HepG2 (cell line): Measurements from ENCODE around the gene RHOV. TPM values are rescaled to one million over a fixed set of nuclear protein-coding genes. Genes with fewer than 3 reads are reported as not detected.

Source experiments
- ATAC-seq: fragments of 200-7000 bp; cut with Tn5 transposase; 3 replicates; pipeline ENCODE4 v1.9.1; 2020; ENCODE audit warnings: mild to moderate bottlenecking, moderate library complexity
- BruUV-seq: library from RNA; stranded (reverse); fragments of 400-500 nt; replicated peaks from 2 replicates; lab custom pipeline; 2021; lab: Mats Ljungman, UMichigan
- CTCF ChIA-PET: fragments of 300-600 bp; formaldehyde crosslinking; extraction: SDS; loops from one replicate; lab custom pipeline; 2021; ENCODE audit warnings: low total read pairs, inconsistent platforms, low intra/inter-chr PET ratio; lab: Yijun Ruan, JAX
- POLR2A ChIA-PET: fragments of 350-600 bp; sonication (Branson Sonifier 250); formaldehyde crosslinking; loops from one replicate; lab custom pipeline; 2020; ENCODE audit warnings: antibody characterized with exemption, inconsistent platforms; lab: Yijun Ruan, JAX
- DNase-seq: peaks from one replicate; pipeline ENCODE4 v3.0.0-alpha.2; 2015; ENCODE audit warnings: low spot score
- FAIRE-seq: peaks from 3 replicates; lab custom pipeline; 2011; peaks lifted over from hg19 to GRCh38; lab: Jason Lieb, UNC
- H2AFZ ChIP-seq: one replicate; pipeline ENCODE4 v1.6.1; 2011; ENCODE audit warnings: low read length, inconsistent platforms
- H3K27ac ChIP-seq: fragments of 300-600 bp; 3 replicates; pipeline ENCODE4 v1.8.0; 2011; ENCODE audit warnings: mixed run types, mild to moderate bottlenecking, mixed read lengths, low read length, inconsistent platforms; ENCODE audit not compliant: insufficient read depth; ENCODE audit errors: extremely low read length
- H3K27me3 ChIP-seq, 2 experiments: fragments of 200-600 bp in 1 of 2; 2 replicates in 1 of 2; 3 replicates in 1 of 2; pipeline versions ENCODE4 v1.6.0 to v1.8.0; 2011; ENCODE audit warnings: low read length in 2 of 2, mild to moderate bottlenecking in 2 of 2, moderate library complexity in 2 of 2, inconsistent platforms in 1 of 2; ENCODE audit not compliant: insufficient read depth in 2 of 2, control insufficient read depth in 1 of 2
- H3K36me3 ChIP-seq, 2 experiments: fragments of 200-600 bp in 1 of 2; replicated peaks in 1 of 2; 2 replicates in 1 of 2; 3 replicates in 1 of 2; pipeline versions ENCODE4 v1.5.1 to v1.8.0; 2011; ENCODE audit warnings: low read length in 2 of 2, inconsistent platforms in 1 of 2; ENCODE audit not compliant: insufficient read depth in 2 of 2, control insufficient read depth in 1 of 2
- H3K4me1 ChIP-seq: 2 replicates; pipeline ENCODE4 v1.5.1; 2012; ENCODE audit warnings: low read length, inconsistent platforms; ENCODE audit not compliant: insufficient read depth
- H3K4me2 ChIP-seq: 2 replicates; pipeline ENCODE4 v1.6.0; 2011; ENCODE audit warnings: low read depth, low read length, inconsistent platforms
- H3K4me3 ChIP-seq, 3 experiments: fragments of 200-600 bp in 1 of 3; sonication (generic), shearing (Covaris generic) in 1 of 3; replicated peaks in 1 of 3; 2 replicates each; pipeline ENCODE4 v1.5.1; 2011 to 2016; ENCODE audit warnings: low read length in 3 of 3, inconsistent platforms in 2 of 3, low read depth in 2 of 3, mild to moderate bottlenecking in 2 of 3, control low read depth in 1 of 3, mixed read lengths in 1 of 3; ENCODE audit not compliant: insufficient read depth in 1 of 3
- H3K79me2 ChIP-seq: one replicate; pipeline ENCODE4 v1.6.1; 2011; ENCODE audit warnings: low read length, inconsistent platforms; ENCODE audit not compliant: insufficient read depth
- H3K9ac ChIP-seq: 2 replicates; pipeline ENCODE4 v1.6.0; 2011; ENCODE audit warnings: mild to moderate bottlenecking, low read depth, low read length, inconsistent platforms; ENCODE audit not compliant: insufficient read depth
- H3K9me3 ChIP-seq: 2 replicates; pipeline ENCODE4 v1.5.1; 2012; ENCODE audit warnings: mild to moderate bottlenecking, low read length
- H4K20me1 ChIP-seq: 2 replicates; pipeline ENCODE4 v1.6.0; 2011; ENCODE audit warnings: inconsistent platforms, mild to moderate bottlenecking, low read length, moderate library complexity; ENCODE audit not compliant: insufficient read depth
- KAT8 ChIP-seq: IDR thresholded peaks from 2 replicates; pipeline ENCODE4 v1.6.1; 2016; ENCODE audit warnings: missing genetic modification reagents, missing compliant biosample characterization
- SMARCC2 ChIP-seq: fragments of 450-650 bp; IDR thresholded peaks from 2 replicates; pipeline ENCODE4 v1.6.1; 2017; ENCODE audit warnings: antibody characterized with exemption, mild to moderate bottlenecking
- ZMYM3 ChIP-seq: sonication (generic); formaldehyde crosslinking; IDR thresholded peaks from 2 replicates; pipeline ENCODE4 v1.5.1; 2020; ENCODE audit warnings: mild to moderate bottlenecking, missing genetic modification reagents
- ZNF282 ChIP-seq: fragments of 450-650 bp; IDR thresholded peaks from 2 replicates; pipeline ENCODE4 v1.6.1; 2018; ENCODE audit not compliant: partially characterized antibody
- WGBS: methylation state at CpG from one replicate; pipeline ENCODE4 v1.1.6; 2017; ENCODE audit warnings: low lambda C conversion rate; 5-methylcytosine and 5-hydroxymethylcytosine counted together
- in situ Hi-C: cut with HindIII; loops from 2 replicates; pipeline ENCODE4 v1.10.0; 2017; ENCODE audit warnings: low pct_unique_long_range_greater_than_20kb; ENCODE audit not compliant: extremely low pct_ligation_motif_present
- intact Hi-C: fragments of 100-400 bp; cut with micrococcal nuclease; formaldehyde crosslinking; loops from one replicate; pipeline ENCODE4 v1.10.0; 2022; ENCODE audit not compliant: unreplicated experiment
- polyA plus RNA-seq, 8 experiments: library from polyadenylated mRNA; depleted of rRNA in 3 of 8; stranded (reverse) in 7 of 8; unstranded in 1 of 8; fragments of >200 nt; fragmentation: Illumina TruSeq in 4 of 8; extraction: Trizol in 4 of 8; gene quantifications; 2 replicates each; pipeline versions ENCODE4 v1.2.1 to v1.2.3, GENCODE V29; 2011 to 2016; ENCODE audit warnings: low read depth in 4 of 8, missing spikeins in 1 of 8, mixed read lengths in 1 of 8; ENCODE audit not compliant: insufficient read depth in 1 of 8
- total RNA-seq, 5 experiments: library from RNA; depleted of rRNA; stranded (reverse); fragments of >200 nt; fragmentation: Illumina TruSeq; extraction: Trizol; gene quantifications; 2 replicates each; pipeline ENCODE4 v1.2.3, GENCODE V29; 2016; ENCODE audit warnings: low read depth in 1 of 5
- TF ChIP-seq, protein P1 (sequence below): sonication (generic); formaldehyde crosslinking; IDR thresholded peaks from 2 replicates; pipeline ENCODE4 v1.4.0; 2020; ENCODE audit warnings: missing genetic modification reagents
- TF ChIP-seq, protein P2 (sequence below): sonication (generic); formaldehyde crosslinking; IDR thresholded peaks from 2 replicates; pipeline ENCODE4 v1.8.1; 2023; ENCODE audit warnings: missing genetic modification reagents, mild to moderate bottlenecking, borderline replicate concordance
- TF ChIP-seq, protein P3 (sequence below): sonication (generic); formaldehyde crosslinking; IDR thresholded peaks from 2 replicates; pipeline ENCODE4 v1.4.0; 2020; ENCODE audit warnings: missing genetic modification reagents

Gene RHOV
- total and polyA plus RNA-seq, 2 of the 13 experiments (the other 11 are each of a cell fraction or from before 2014, with no cell fraction given): 0.17 to 0.18 TPM

DNA sequence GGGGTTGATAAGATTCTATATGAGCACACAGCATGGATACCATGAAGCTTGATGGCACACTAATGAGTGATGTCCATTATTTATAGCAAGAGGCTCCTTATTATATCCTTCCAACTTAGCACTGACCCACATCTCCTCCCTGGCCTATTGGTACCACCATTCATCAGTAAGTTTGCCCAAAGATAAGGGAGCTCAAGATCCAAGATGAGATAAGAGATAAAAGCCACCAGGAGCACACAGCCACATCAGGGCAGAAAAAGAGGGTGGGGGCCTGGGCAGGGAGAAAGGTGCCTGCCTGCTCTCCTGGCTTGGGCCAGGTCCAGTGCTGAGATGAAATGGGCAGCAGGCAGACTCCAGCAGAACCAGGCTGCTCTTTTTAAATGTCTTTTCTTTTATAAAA, 41.1 kb downstream of the RHOV start (continued):
- TF ChIP-seq ZNF282 (no peak), KAT8 (CRISPR knock-in tag) (no peak), SMARCC2 (no peak)
- TF ChIP-seq, protein P1, sequence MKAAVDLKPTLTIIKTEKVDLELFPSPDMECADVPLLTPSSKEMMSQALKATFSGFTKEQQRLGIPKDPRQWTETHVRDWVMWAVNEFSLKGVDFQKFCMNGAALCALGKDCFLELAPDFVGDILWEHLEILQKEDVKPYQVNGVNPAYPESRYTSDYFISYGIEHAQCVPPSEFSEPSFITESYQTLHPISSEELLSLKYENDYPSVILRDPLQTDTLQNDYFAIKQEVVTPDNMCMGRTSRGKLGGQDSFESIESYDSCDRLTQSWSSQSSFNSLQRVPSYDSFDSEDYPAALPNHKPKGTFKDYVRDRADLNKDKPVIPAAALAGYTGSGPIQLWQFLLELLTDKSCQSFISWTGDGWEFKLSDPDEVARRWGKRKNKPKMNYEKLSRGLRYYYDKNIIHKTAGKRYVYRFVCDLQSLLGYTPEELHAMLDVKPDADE (CRISPR knock-in tag): no peak
- TF ChIP-seq, protein P2, sequence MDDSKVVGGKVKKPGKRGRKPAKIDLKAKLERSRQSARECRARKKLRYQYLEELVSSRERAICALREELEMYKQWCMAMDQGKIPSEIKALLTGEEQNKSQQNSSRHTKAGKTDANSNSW (CRISPR knock-in tag): no peak

DNA sequence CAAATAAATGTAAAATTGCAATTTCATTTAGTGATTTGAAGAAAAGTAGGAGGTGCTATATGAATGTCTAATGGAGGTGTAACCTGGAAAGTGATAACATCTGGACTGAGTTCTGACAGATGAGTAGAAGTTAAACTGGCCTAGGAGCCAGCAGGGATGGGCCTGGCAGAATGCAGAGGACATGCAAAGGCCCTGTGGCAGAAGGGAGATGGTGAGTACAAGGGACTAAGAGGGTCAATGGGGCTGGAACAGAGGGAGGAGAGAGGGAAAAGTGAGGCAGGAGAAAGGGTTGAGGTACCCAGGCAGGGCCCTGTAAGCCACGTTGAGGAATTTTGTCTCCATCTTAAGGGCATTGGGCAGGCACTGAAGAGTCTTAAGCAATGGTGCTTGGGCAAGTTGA, 42.2 kb downstream of the RHOV start:
- POLR2A ChIA-PET: no interaction called here
- no peak overlapping the region for H3K9ac ChIP-seq
- intact Hi-C loops: no loop called here
- TF ChIP-seq ZMYM3 (CRISPR knock-in tag): 0 out of 2 replicates have a peak, but pooled peaks have one; percentile 42
- TF ChIP-seq, protein P3, sequence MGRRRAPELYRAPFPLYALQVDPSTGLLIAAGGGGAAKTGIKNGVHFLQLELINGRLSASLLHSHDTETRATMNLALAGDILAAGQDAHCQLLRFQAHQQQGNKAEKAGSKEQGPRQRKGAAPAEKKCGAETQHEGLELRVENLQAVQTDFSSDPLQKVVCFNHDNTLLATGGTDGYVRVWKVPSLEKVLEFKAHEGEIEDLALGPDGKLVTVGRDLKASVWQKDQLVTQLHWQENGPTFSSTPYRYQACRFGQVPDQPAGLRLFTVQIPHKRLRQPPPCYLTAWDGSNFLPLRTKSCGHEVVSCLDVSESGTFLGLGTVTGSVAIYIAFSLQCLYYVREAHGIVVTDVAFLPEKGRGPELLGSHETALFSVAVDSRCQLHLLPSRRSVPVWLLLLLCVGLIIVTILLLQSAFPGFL: no peak
- TF ChIP-seq, all 625 proteins: peak for 1
- H3K36me3 ChIP-seq: no peaks in the 10 kb centered on the region
- 4% methylated on average over 1 of the region's 1 CpG for WGBS
- no peaks in the 10 kb centered on the region for H3K9me3 ChIP-seq
- in situ Hi-C loops: no loop called here
- no peak overlapping the region for H3K4me3 ChIP-seq
- no peaks in the 10 kb centered on the region for H4K20me1 ChIP-seq
- no peak for ATAC-seq
- H3K4me1 ChIP-seq: peaks cover 33% of the 10 kb centered on the region
- CTCF ChIA-PET: no interaction called here
- no peak overlapping the region for H3K27ac ChIP-seq
- no TSS peak for BruUV-seq
- H2AFZ ChIP-seq: no peak overlapping the region
- no peak for FAIRE-seq
- no peak overlapping the region for H3K4me2 ChIP-seq
- no peak for DNase-seq
- H3K79me2 ChIP-seq: no peaks in the 10 kb centered on the region
- no peaks in the 10 kb centered on the region; a peak in 1 of 5 replicates for H3K27me3 ChIP-seq
